ENCODE results near the gene SLC39A7. TPM values are rescaled to one million over a fixed set of nuclear protein-coding genes. Genes with fewer than 3 reads are reported as not detected.

Gene SLC39A7
- total and polyA plus RNA-seq, 4 donors, result 8.9 to 112 (median 71.1) TPM

- TF ChIP-seq FOXA1 (IDR thresholded peaks at IDR 0.05), result no peak
- no peak for TF ChIP-seq ATF3 (IDR thresholded peaks at IDR 0.05)
- no peak for TF ChIP-seq CTCF (IDR thresholded peaks at IDR 0.05; ENCODE audit: low read depth, low read length, missing input control)
- no peak for TF ChIP-seq SP1 (IDR thresholded peaks at IDR 0.05)
- TF ChIP-seq HNF4A (conservative IDR thresholded peaks at IDR 0.05), result no peak
- no peak for TF ChIP-seq HNF4G (IDR thresholded peaks at IDR 0.05)
- TF ChIP-seq ZBTB33 (IDR thresholded peaks at IDR 0.05), result no peak
Measured at GRCh38 chr6:33209856-33210255, 9.2 kb downstream of the SLC39A7 start.

GRCh38 chr6:33211136-33211535 is 10.5 kb downstream of the SLC39A7 start:
- Histone ChIP-seq H3K9me3 (ENCODE audit: control insufficient read depth in 4 of 4, low read length in 3 of 4) (no peaks in the 10 kb centered on the region), H3K27me3 (ENCODE audit: control insufficient read depth in 4 of 4, insufficient read depth in 4 of 4, low read length in 3 of 4) (no peaks in the 10 kb centered on the region), H3K27ac (ENCODE audit: low read depth in 1 of 2, low read length in 2 of 2) (no peak overlapping the region), H3K4me1 (ENCODE audit: control insufficient read depth in 4 of 4, insufficient read depth in 4 of 4, low read length in 3 of 4) (peaks cover 3 to 27% (median 16%) of the 10 kb centered on the region in 4 donors), H3K36me3 (ENCODE audit: control insufficient read depth in 4 of 4, insufficient read depth in 3 of 4, low read depth in 1 of 4, low read length in 3 of 4) (peaks cover 0 to 17% (median 7%) of the 10 kb centered on the region in 4 donors), H3K4me3 (ENCODE audit: low read depth in 1 of 3, low read length in 3 of 3) (no peak overlapping the region), H3K9ac (ENCODE audit: low read depth in 1 of 2, low read length in 2 of 2) (no peak overlapping the region)
- DNase-seq (ENCODE audit: low spot score), result no peak
- TF ChIP-seq YY1 (IDR thresholded peaks at IDR 0.05) (no peak), REST (IDR thresholded peaks at IDR 0.05) (no peak), CTCF (IDR thresholded peaks at IDR 0.05; ENCODE audit: low read depth, low read length, missing input control) (no peak), SP1 (IDR thresholded peaks at IDR 0.05) (no peak), MAX (IDR thresholded peaks at IDR 0.05) (no peak), ZBTB33 (IDR thresholded peaks at IDR 0.05) (no peak), HNF4G (IDR thresholded peaks at IDR 0.05) (no peak), GABPA (IDR thresholded peaks at IDR 0.05 in 1 of 2, conservative IDR thresholded peaks at IDR 0.05 in 1 of 2) (no peak)
- WGBS, result 90% methylated on average over 17 of the region's 17 CpGs

More at GRCh38 chr6:33209856-33210255, 9.2 kb downstream of the SLC39A7 start:
- DNase-seq (ENCODE audit: low spot score), result no peak
- Histone ChIP-seq H3K27ac (ENCODE audit: low read depth in 1 of 2, low read length in 2 of 2) (no peak overlapping the region), H3K4me3 (ENCODE audit: low read depth in 1 of 3, low read length in 3 of 3) (no peak overlapping the region), H3K9me3 (ENCODE audit: control insufficient read depth in 4 of 4, low read length in 3 of 4) (no peaks in the 10 kb centered on the region), H3K9ac (ENCODE audit: low read depth in 1 of 2, low read length in 2 of 2) (no peak overlapping the region), H3K36me3 (ENCODE audit: control insufficient read depth in 4 of 4, insufficient read depth in 3 of 4, low read depth in 1 of 4, low read length in 3 of 4) (peaks cover 0 to 17% (median 7%) of the 10 kb centered on the region in 4 donors), H3K27me3 (ENCODE audit: control insufficient read depth in 4 of 4, insufficient read depth in 4 of 4, low read length in 3 of 4) (no peaks in the 10 kb centered on the region), H3K4me1 (ENCODE audit: control insufficient read depth in 4 of 4, insufficient read depth in 4 of 4, low read length in 3 of 4) (peaks cover 3 to 38% (median 23%) of the 10 kb centered on the region in 4 donors)
- 96% methylated on average over 10 of the region's 10 CpGs for WGBS

All from liver (tissue), 9 donors.